Panc1 (cell line): Measurements from ENCODE around the gene MYH11.

Source experiments
- CTCF ChIP-seq: fragments of 450-650 bp; IDR thresholded peaks from 2 replicates; pipeline ENCODE4 v1.5.1; 2017; ENCODE audit warnings: mild to moderate bottlenecking
- POLR2AphosphoS5 ChIP-seq: IDR thresholded peaks from 2 replicates; pipeline ENCODE4 v1.6.1; 2012; ENCODE audit warnings: mild to moderate bottlenecking, low read depth, low read length, moderate library complexity
- REST ChIP-seq, 2 experiments: IDR thresholded peaks; 2 replicates each; pipeline ENCODE4 v1.6.1; 2011 to 2012; ENCODE audit warnings: low read depth in 2 of 2, control low read depth in 1 of 2, low read length in 1 of 2, mild to moderate bottlenecking in 1 of 2, moderate library complexity in 1 of 2; ENCODE audit not compliant: insufficient read depth in 1 of 2
- SIN3A ChIP-seq: IDR thresholded peaks from 2 replicates; pipeline ENCODE4 v1.6.1; 2012; ENCODE audit warnings: low read depth, mild to moderate bottlenecking, low read length, moderate library complexity, borderline replicate concordance; ENCODE audit not compliant: insufficient read depth
- TCF7L2 ChIP-seq: IDR thresholded peaks from 2 replicates; pipeline ENCODE4 v1.6.1; 2011; ENCODE audit warnings: mild to moderate bottlenecking, low read depth, low read length, inconsistent platforms

DNA sequence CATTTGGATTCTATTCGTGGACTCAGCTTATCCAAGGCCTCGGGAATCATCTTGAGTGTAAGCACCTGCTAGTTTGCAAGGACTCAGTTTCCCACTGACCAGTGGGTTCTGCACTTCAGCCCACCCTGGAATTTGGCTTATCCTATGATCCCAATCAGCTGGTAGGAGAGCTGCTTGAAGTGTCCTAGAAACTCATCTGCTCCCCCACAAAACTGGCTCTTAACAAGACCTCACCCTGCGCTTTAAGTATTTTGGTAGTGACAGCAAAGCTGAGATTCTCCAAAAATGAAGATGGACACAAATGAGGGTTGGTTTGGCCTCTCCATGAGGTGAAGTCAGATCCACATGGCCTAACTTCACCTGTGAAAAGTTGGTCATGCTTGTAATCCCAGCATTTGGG lies 149.5 kb downstream of the MYH11 start:
- TF ChIP-seq CTCF (no peak), POLR2AphosphoS5 (no peak), TCF7L2 (no peak), REST (IDR thresholded peaks at IDR 0.05; ENCODE audit: insufficient read depth in 1 of 2, low read depth in 2 of 2, low read length in 1 of 2) (no peak), SIN3A (no peak)
